WTC11 (cell line): Measurements from ENCODE around the gene STIMATE. TPM values are rescaled to one million over a fixed set of nuclear protein-coding genes. Genes with fewer than 3 reads are reported as not detected.

Experiments
- ATAC-seq: fragments of 200-7000 bp; cut with Tn5 transposase; 2 replicates; pipeline ENCODE4 v1.10.0; 2021; ENCODE audit warnings: mild to moderate bottlenecking, moderate library complexity
- CTCF ChIA-PET: fragments of 300-600 bp; sonication (Branson Sonifier 250); formaldehyde crosslinking; loops from one replicate; lab custom pipeline; 2021; ENCODE audit warnings: antibody characterized with exemption; lab: Charles Lee
- POLR2A ChIA-PET: fragments of 350-600 bp; sonication (Branson Sonifier 250); formaldehyde crosslinking; loops from one replicate; lab custom pipeline; 2021; ENCODE audit warnings: antibody characterized with exemption; lab: Charles Lee
- DNase-seq: peaks from one replicate; pipeline ENCODE4 v3.0.0; 2021; ENCODE audit warnings: low spot score
- H3K27ac Mint-ChIP-seq: 2 replicates; pipeline ENCODE4 v1.8.0; 2021; ENCODE audit warnings: mixed read lengths
- H3K27me3 Mint-ChIP-seq: 2 replicates; pipeline ENCODE4 v1.8.0; 2021; ENCODE audit warnings: low read depth, mild to moderate bottlenecking, moderate library complexity, mixed read lengths
- H3K36me3 Mint-ChIP-seq: 2 replicates; pipeline ENCODE4 v1.8.0; 2021; ENCODE audit warnings: mixed read lengths
- H3K4me1 Mint-ChIP-seq: 2 replicates; pipeline ENCODE4 v1.8.0; 2022; ENCODE audit warnings: mixed read lengths
- H3K4me3 Mint-ChIP-seq: 2 replicates; pipeline ENCODE4 v1.8.0; 2021; ENCODE audit warnings: mild to moderate bottlenecking, moderate library complexity, mixed read lengths
- H3K9me3 Mint-ChIP-seq: 2 replicates; pipeline ENCODE4 v1.8.0; 2021; ENCODE audit warnings: mixed read lengths
- ATF1 ChIP-seq: sonication (generic); formaldehyde crosslinking; IDR thresholded peaks from 2 replicates; pipeline ENCODE4 v1.8.1; 2023; ENCODE audit warnings: mild to moderate bottlenecking, moderate library complexity, missing genetic modification reagents
- CBFB ChIP-seq: sonication (generic); formaldehyde crosslinking; IDR thresholded peaks from 2 replicates; pipeline ENCODE4 v1.8.1; 2022; ENCODE audit warnings: mild to moderate bottlenecking, low read depth, missing genetic modification reagents
- FOXJ3 ChIP-seq: sonication (generic); formaldehyde crosslinking; IDR thresholded peaks from 2 replicates; pipeline ENCODE4 v1.9.0; 2021; ENCODE audit warnings: missing genetic modification reagents, mild to moderate bottlenecking, borderline replicate concordance
- IRF1 ChIP-seq: sonication (generic); formaldehyde crosslinking; IDR thresholded peaks from 2 replicates; pipeline ENCODE4 v1.8.0; 2023; ENCODE audit warnings: missing genetic modification reagents
- JUN ChIP-seq: sonication (generic); formaldehyde crosslinking; IDR thresholded peaks from 2 replicates; pipeline ENCODE4 v1.8.0; 2023; ENCODE audit warnings: mild to moderate bottlenecking, missing genetic modification reagents
- MLX ChIP-seq: sonication (generic); formaldehyde crosslinking; IDR thresholded peaks from 2 replicates; pipeline ENCODE4 v1.8.1; 2023; ENCODE audit warnings: mild to moderate bottlenecking, missing genetic modification reagents, moderate library complexity
- PRDM15 ChIP-seq: sonication (generic); formaldehyde crosslinking; IDR thresholded peaks from 2 replicates; pipeline ENCODE4 v1.8.0; 2022; ENCODE audit warnings: missing genetic modification reagents
- RORB ChIP-seq: fragments of 250-450 bp; sonication (Bioruptor Pico); IDR thresholded peaks from 2 replicates; pipeline ENCODE4 v1.9.0; 2021; ENCODE audit warnings: mild to moderate bottlenecking
- SMAD3 ChIP-seq: sonication (generic); formaldehyde crosslinking; IDR thresholded peaks from 2 replicates; pipeline ENCODE4 v1.8.0; 2022; ENCODE audit warnings: missing genetic modification reagents, mild to moderate bottlenecking, borderline replicate concordance
- SP1 ChIP-seq: sonication (generic); formaldehyde crosslinking; conservative IDR thresholded peaks from 2 replicates; pipeline ENCODE4 v1.8.1; 2022; ENCODE audit warnings: missing genetic modification reagents
- ZBTB21 ChIP-seq: sonication (generic); formaldehyde crosslinking; IDR thresholded peaks from 2 replicates; pipeline ENCODE4 v1.8.1; 2023; ENCODE audit warnings: mild to moderate bottlenecking, missing genetic modification reagents, borderline replicate concordance
- ZSCAN18 ChIP-seq: fragments of 250-450 bp; sonication (Bioruptor Pico); IDR thresholded peaks from 2 replicates; pipeline ENCODE4 v2.1.2; 2022; ENCODE audit warnings: mild to moderate bottlenecking, moderate library complexity
- total RNA-seq: library from RNA; stranded (reverse); gene quantifications from 3 replicates; pipeline ENCODE4 v1.2.3, GENCODE V29; 2021
- TF ChIP-seq, protein P1 (sequence below): sonication (generic); formaldehyde crosslinking; IDR thresholded peaks from 2 replicates; pipeline ENCODE4 v1.8.0; 2023; ENCODE audit warnings: mild to moderate bottlenecking, missing genetic modification reagents
- TF ChIP-seq, protein P2 (sequence below): fragments of 250-450 bp; sonication (Bioruptor Pico); IDR thresholded peaks from 2 replicates; pipeline ENCODE4 v1.8.0; 2021; ENCODE audit warnings: mild to moderate bottlenecking
- TF ChIP-seq, protein P3 (sequence below): fragments of 250-450 bp; sonication (Bioruptor Pico); IDR thresholded peaks from 2 replicates; pipeline ENCODE4 v1.9.0; 2021; ENCODE audit warnings: mild to moderate bottlenecking

Gene STIMATE
- total RNA-seq, 1 experiment from 2014 or later, result 35.5 TPM

GRCh38 chr3:52791366-52791765 is 106.0 kb downstream of the STIMATE start:
- Mint-ChIP-seq H3K9me3 (no peaks in the 10 kb centered on the region), H3K4me1 (no peaks in the 10 kb centered on the region), H3K36me3 (no peaks in the 10 kb centered on the region), H3K27ac (no peak overlapping the region), H3K4me3 (no peak overlapping the region), H3K27me3 (no peaks in the 10 kb centered on the region)
- TF ChIP-seq ZSCAN18 (no peak), MLX (no peak), SMAD3 (no peak), RORB (CRISPR knock-in tag) (no peak), CBFB (CRISPR knock-in tag) (no peak), SP1 (CRISPR knock-in tag) (no peak), PRDM15 (CRISPR knock-in tag) (no peak), FOXJ3 (no peak), IRF1 (no peak), ATF1 (CRISPR knock-in tag) (no peak), JUN (CRISPR knock-in tag) (no peak), ZBTB21 (no peak)
- TF ChIP-seq, protein P1, sequence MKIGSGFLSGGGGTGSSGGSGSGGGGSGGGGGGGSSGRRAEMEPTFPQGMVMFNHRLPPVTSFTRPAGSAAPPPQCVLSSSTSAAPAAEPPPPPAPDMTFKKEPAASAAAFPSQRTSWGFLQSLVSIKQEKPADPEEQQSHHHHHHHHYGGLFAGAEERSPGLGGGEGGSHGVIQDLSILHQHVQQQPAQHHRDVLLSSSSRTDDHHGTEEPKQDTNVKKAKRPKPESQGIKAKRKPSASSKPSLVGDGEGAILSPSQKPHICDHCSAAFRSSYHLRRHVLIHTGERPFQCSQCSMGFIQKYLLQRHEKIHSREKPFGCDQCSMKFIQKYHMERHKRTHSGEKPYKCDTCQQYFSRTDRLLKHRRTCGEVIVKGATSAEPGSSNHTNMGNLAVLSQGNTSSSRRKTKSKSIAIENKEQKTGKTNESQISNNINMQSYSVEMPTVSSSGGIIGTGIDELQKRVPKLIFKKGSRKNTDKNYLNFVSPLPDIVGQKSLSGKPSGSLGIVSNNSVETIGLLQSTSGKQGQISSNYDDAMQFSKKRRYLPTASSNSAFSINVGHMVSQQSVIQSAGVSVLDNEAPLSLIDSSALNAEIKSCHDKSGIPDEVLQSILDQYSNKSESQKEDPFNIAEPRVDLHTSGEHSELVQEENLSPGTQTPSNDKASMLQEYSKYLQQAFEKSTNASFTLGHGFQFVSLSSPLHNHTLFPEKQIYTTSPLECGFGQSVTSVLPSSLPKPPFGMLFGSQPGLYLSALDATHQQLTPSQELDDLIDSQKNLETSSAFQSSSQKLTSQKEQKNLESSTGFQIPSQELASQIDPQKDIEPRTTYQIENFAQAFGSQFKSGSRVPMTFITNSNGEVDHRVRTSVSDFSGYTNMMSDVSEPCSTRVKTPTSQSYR (CRISPR knock-in tag), result no peak
- TF ChIP-seq, protein P2, sequence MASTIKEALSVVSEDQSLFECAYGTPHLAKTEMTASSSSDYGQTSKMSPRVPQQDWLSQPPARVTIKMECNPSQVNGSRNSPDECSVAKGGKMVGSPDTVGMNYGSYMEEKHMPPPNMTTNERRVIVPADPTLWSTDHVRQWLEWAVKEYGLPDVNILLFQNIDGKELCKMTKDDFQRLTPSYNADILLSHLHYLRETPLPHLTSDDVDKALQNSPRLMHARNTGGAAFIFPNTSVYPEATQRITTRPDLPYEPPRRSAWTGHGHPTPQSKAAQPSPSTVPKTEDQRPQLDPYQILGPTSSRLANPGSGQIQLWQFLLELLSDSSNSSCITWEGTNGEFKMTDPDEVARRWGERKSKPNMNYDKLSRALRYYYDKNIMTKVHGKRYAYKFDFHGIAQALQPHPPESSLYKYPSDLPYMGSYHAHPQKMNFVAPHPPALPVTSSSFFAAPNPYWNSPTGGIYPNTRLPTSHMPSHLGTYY (CRISPR knock-in tag), result no peak
- TF ChIP-seq, protein P3, sequence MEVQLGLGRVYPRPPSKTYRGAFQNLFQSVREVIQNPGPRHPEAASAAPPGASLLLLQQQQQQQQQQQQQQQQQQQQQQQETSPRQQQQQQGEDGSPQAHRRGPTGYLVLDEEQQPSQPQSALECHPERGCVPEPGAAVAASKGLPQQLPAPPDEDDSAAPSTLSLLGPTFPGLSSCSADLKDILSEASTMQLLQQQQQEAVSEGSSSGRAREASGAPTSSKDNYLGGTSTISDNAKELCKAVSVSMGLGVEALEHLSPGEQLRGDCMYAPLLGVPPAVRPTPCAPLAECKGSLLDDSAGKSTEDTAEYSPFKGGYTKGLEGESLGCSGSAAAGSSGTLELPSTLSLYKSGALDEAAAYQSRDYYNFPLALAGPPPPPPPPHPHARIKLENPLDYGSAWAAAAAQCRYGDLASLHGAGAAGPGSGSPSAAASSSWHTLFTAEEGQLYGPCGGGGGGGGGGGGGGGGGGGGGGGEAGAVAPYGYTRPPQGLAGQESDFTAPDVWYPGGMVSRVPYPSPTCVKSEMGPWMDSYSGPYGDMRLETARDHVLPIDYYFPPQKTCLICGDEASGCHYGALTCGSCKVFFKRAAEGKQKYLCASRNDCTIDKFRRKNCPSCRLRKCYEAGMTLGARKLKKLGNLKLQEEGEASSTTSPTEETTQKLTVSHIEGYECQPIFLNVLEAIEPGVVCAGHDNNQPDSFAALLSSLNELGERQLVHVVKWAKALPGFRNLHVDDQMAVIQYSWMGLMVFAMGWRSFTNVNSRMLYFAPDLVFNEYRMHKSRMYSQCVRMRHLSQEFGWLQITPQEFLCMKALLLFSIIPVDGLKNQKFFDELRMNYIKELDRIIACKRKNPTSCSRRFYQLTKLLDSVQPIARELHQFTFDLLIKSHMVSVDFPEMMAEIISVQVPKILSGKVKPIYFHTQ (CRISPR knock-in tag), result no peak
- POLR2A ChIA-PET, result no interaction called here
- CTCF ChIA-PET, result interaction anchor here (1.2 to 5.5 kb wide), 8 partner anchors 8 to 143 kb away, joined by 3 to 96 read pairs (median 26); partner anchors contain the start of gene NEK4
- ATAC-seq (no peak), DNase-seq (no peak)
